ENCODE data around the gene VASH2.
"Not testable (repeated sequence)": the region's sequence is repeated elsewhere in the genome, so short reads cannot be mapped to it uniquely, and the experiment has no call there.

VASH2 gene

DNA sequence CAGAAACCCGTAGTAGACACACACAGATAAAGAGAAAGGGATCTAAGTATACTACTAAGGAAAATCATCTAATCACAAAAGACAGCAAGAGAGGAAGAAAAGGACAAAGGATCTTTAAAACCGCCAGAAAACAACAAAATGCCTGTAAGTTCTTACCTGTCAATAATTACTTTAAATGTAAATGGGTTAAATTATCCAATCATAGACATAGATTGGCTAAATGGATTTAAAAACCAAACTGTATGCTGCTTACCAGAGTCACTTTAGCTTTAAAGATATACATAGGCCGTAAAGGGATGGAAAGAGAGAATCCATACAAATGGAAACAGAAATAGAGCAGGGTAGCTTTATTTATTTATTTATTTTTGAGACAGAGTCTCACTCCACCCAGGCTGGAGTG is 48.3 kb upstream of the VASH2 start:
- TF ChIP-seq PPARA (CRISPR knock-in tag; IDR thresholded peaks at IDR 0.05; ENCODE audit: borderline replicate concordance) (no peak), ZFP30 (CRISPR knock-in tag; IDR thresholded peaks at IDR 0.05) (no peak), CSRNP3 (CRISPR knock-in tag; IDR thresholded peaks at IDR 0.05) (no peak), ISL1 (CRISPR knock-in tag; IDR thresholded peaks at IDR 0.05) (no peak), ZNF565 (CRISPR knock-in tag; conservative IDR thresholded peaks at IDR 0.05; ENCODE audit: low read depth) (no peak), BACH2 (CRISPR knock-in tag; IDR thresholded peaks at IDR 0.05; ENCODE audit: borderline replicate concordance) (no peak), ESRRG (CRISPR knock-in tag; IDR thresholded peaks at IDR 0.05) (no peak), CREB5 (CRISPR knock-in tag; IDR thresholded peaks at IDR 0.05; ENCODE audit: low read depth) (no peak), ARNTL (CRISPR knock-in tag; IDR thresholded peaks at IDR 0.05; ENCODE audit: borderline replicate concordance, low read depth) (no peak), RARB (CRISPR knock-in tag; IDR thresholded peaks at IDR 0.05) (no peak)
- TF ChIP-seq, protein P1, sequence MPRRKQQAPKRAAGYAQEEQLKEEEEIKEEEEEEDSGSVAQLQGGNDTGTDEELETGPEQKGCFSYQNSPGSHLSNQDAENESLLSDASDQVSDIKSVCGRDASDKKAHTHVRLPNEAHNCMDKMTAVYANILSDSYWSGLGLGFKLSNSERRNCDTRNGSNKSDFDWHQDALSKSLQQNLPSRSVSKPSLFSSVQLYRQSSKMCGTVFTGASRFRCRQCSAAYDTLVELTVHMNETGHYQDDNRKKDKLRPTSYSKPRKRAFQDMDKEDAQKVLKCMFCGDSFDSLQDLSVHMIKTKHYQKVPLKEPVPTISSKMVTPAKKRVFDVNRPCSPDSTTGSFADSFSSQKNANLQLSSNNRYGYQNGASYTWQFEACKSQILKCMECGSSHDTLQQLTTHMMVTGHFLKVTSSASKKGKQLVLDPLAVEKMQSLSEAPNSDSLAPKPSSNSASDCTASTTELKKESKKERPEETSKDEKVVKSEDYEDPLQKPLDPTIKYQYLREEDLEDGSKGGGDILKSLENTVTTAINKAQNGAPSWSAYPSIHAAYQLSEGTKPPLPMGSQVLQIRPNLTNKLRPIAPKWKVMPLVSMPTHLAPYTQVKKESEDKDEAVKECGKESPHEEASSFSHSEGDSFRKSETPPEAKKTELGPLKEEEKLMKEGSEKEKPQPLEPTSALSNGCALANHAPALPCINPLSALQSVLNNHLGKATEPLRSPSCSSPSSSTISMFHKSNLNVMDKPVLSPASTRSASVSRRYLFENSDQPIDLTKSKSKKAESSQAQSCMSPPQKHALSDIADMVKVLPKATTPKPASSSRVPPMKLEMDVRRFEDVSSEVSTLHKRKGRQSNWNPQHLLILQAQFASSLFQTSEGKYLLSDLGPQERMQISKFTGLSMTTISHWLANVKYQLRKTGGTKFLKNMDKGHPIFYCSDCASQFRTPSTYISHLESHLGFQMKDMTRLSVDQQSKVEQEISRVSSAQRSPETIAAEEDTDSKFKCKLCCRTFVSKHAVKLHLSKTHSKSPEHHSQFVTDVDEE (CRISPR knock-in tag; IDR thresholded peaks at IDR 0.05), result no peak
- ATAC-seq, result no peak

- no peak for TF ChIP-seq ARNTL (CRISPR knock-in tag; IDR thresholded peaks at IDR 0.05; ENCODE audit: borderline replicate concordance, low read depth)
- TF ChIP-seq, protein P1 (CRISPR knock-in tag; IDR thresholded peaks at IDR 0.05), result no peak
- TF ChIP-seq TOX (CRISPR knock-in tag; IDR thresholded peaks at IDR 0.05; ENCODE audit: borderline replicate concordance), result no peak
- no peak for TF ChIP-seq ZNF8 (CRISPR knock-in tag; IDR thresholded peaks at IDR 0.05)
- TF ChIP-seq GLIS3 (CRISPR knock-in tag; IDR thresholded peaks at IDR 0.05), result no peak
- TF ChIP-seq, protein P2, sequence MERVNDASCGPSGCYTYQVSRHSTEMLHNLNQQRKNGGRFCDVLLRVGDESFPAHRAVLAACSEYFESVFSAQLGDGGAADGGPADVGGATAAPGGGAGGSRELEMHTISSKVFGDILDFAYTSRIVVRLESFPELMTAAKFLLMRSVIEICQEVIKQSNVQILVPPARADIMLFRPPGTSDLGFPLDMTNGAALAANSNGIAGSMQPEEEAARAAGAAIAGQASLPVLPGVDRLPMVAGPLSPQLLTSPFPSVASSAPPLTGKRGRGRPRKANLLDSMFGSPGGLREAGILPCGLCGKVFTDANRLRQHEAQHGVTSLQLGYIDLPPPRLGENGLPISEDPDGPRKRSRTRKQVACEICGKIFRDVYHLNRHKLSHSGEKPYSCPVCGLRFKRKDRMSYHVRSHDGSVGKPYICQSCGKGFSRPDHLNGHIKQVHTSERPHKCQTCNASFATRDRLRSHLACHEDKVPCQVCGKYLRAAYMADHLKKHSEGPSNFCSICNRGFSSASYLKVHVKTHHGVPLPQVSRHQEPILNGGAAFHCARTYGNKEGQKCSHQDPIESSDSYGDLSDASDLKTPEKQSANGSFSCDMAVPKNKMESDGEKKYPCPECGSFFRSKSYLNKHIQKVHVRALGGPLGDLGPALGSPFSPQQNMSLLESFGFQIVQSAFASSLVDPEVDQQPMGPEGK (CRISPR knock-in tag; IDR thresholded peaks at IDR 0.05; ENCODE audit: borderline replicate concordance), result no peak
- TF ChIP-seq RARB (CRISPR knock-in tag; IDR thresholded peaks at IDR 0.05), result no peak
- TF ChIP-seq PPARA (CRISPR knock-in tag; IDR thresholded peaks at IDR 0.05; ENCODE audit: borderline replicate concordance), result no peak
- no peak for TF ChIP-seq CSRNP3 (CRISPR knock-in tag; IDR thresholded peaks at IDR 0.05)
- no peak for TF ChIP-seq ESRRG (CRISPR knock-in tag; IDR thresholded peaks at IDR 0.05)
- no peak for ATAC-seq
Observed at GRCh38 chr1:212903664-212904063, 46.7 kb upstream of the VASH2 start.

GRCh38 chr1:212908071-212908470 is 42.3 kb upstream of the VASH2 start:
- ATAC-seq, result not testable (repeated sequence)

All from SK-N-SH treated with all-trans-retinoic acid at 6 μM for 48 hours (cell line).